GM12874 (cell line): ENCODE measurements around the gene PHOX2A.

Source experiments
- TF ChIP-seq, protein P1 (sequence below): IDR thresholded peaks from 2 replicates; pipeline ENCODE4 v1.5.1; 2011; ENCODE audit warnings: low read depth, mild to moderate bottlenecking, control low read depth, low read length, moderate library complexity; ENCODE audit not compliant: insufficient read depth

PHOX2A gene

GRCh38 chr11:72260574-72260973, 16.6 kb upstream of the PHOX2A start:
- TF ChIP-seq, protein P1, sequence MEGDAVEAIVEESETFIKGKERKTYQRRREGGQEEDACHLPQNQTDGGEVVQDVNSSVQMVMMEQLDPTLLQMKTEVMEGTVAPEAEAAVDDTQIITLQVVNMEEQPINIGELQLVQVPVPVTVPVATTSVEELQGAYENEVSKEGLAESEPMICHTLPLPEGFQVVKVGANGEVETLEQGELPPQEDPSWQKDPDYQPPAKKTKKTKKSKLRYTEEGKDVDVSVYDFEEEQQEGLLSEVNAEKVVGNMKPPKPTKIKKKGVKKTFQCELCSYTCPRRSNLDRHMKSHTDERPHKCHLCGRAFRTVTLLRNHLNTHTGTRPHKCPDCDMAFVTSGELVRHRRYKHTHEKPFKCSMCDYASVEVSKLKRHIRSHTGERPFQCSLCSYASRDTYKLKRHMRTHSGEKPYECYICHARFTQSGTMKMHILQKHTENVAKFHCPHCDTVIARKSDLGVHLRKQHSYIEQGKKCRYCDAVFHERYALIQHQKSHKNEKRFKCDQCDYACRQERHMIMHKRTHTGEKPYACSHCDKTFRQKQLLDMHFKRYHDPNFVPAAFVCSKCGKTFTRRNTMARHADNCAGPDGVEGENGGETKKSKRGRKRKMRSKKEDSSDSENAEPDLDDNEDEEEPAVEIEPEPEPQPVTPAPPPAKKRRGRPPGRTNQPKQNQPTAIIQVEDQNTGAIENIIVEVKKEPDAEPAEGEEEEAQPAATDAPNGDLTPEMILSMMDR: no peak

DNA sequence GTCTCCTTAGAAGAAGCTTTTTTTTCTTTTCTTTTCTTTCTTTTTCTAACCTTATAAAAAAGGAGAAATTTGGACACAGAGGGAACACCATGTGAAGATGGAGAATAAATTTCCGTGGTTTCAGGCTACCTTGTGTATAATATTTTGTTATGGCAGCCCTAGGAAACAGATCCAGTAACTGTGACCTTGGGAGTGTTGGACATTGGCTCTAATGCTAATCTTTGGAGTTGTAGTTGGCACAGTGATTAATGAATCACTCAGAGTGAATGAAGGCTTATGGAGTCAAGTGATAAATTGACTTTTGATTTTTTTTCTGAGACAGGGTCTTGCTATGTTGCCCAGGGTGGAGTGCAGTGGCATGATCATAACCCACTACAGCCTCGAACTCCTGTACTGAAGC, 15.5 kb upstream of the PHOX2A start:
- TF ChIP-seq, protein P1: no peak

GRCh38 chr11:72257570-72257969, 13.6 kb upstream of the PHOX2A start:
- TF ChIP-seq, protein P1: no peak

- TF ChIP-seq, protein P1: no peak
Measured at GRCh38 chr11:72254299-72254993, 10.5 kb upstream of the PHOX2A start.

DNA sequence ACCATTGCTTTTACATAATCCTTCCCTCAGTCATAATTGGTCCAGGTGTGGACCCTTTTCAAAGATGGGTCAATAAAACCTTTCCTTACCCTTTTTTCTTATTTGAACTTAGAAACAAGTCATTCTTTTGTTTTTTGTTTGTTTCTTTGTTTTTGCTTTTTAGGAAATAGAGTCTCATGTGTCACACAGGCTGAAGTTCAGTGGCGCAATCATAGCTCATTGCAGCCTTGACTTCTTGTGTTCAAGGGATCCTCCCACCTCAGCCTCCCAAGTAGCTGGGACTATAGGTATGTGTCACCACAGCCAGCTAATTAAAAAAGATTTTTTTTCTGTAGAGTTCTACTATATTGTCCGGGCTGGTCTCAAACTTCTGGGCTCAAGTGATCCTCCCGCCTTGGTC, 9.4 kb upstream of the PHOX2A start:
- TF ChIP-seq, protein P1: no peak

DNA sequence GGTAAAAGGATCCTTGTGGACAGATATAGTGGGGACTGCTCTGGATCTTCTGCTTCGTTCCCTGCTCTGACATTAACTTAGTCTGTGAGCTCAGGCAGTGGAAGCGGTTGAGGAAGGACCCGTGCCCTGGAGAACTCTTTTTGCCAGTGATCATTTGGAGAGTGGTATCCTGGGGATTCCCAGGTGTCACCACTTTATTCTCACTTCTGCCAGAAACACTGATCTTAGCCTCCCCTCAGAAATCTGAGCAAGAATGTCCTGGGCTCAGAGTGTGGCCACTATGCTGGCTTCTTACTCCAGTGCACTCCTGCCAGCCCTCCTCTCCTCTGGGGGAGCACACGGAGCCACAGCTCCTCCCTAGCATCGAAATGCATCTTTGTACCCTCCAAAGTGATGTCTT, 7.6 kb upstream of the PHOX2A start:
- TF ChIP-seq, protein P1: no peak

DNA sequence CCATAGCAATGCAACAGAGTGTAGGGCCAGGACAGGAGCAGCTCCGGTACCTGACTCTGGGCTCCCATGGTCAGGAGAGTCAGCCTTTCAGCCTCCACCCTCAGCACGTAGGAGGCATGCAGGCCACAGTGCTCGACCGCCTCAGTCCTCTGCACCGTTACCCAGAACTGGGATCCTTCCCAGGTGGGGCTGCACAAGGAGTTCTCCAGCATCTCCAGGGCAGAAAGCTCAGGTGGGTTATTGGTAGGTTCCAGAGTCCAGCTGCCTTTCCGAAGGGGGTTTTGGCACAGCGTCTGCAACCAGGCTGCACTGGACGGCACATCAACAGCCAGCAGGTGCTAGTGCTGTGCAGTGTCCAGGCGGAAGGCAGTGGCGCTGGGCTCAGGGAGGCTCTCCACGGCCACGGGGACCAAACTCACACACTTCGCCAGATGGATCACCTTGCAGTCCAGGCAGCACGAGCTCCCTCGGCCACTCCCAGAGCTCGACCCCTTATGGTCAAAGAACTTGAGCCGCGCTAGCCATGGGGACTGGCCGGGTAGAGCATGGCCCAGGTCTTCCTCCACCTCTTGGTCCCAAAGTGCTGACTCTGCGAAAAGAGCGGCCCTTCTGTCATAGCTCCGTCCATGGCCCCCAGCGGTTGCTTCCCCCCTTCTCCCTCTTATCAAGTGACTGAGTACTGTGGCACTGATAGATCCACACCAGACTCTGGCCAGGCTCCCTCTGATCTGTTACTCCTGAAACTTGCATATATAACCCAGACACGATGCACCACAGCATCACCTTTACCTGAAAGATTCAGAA, 6.9 kb upstream of the PHOX2A start:
- TF ChIP-seq, protein P1: no peak
